Stimulated activated CD8-positive, alpha-beta memory T cell treated with anti-CD3 and anti-CD28 coated beads, Interleukin-7, amount 100 ng/mL, for 4 hours (primary cell): ENCODE data around the gene TTC34.
"Not testable (repeated sequence)": the region's sequence is repeated elsewhere in the genome, so short reads cannot be mapped to it uniquely, and the experiment has no call there.

Experiments used
- DNase-seq, 2 donors: peaks; one replicate each; pipeline ENCODE4 v3.0.0-alpha.2; 2020; ENCODE audit warnings: low read depth in 2 of 2

Gene TTC34

DNA sequence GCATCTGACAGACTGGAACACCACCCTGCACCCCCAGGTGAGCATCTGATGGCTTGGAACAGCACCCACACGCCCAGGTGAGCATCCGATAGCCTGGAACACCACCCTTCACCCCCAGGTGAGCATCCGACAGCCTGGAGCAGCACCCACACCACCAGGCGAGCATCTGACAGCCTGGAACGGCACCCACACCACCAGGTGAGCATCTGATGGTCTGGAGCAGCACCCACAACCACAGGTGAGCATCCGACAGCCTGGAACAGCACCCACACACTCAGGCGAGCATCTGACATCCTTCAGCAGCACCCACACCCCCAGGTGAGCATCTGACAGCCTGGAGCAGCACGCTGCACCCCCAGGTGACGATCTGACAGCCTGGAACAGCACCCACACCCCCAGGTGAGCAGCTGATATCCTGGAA, 118.2 kb downstream of the TTC34 start:
- DNase-seq, result not testable (repeated sequence)

- not testable (repeated sequence) for DNase-seq
These were observed 118.6 kb downstream of the TTC34 start for GRCh38 chr1:2682879-2683278.

- not testable (repeated sequence) for DNase-seq
These were observed 124.8 kb downstream of the TTC34 start for GRCh38 chr1:2676726-2677125.

DNA sequence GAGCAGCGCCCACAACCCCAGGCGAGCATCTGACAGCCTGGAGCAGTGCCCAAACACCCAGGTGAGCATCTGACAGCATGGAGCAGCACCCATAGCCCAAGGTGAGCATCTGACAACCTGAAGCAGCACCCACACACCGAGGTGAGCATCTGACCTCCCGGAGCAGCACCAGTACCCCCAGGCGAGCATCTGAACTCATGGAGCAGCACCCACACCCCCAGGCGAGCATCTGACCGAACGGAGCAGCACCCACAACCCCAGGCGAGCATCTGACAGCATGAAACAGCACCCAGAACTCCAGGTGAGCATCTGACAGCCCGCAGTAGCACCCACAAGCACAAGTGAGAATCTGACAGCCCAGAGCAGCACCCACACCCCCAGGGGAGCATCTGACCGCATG, 129.8 kb downstream of the TTC34 start:
- DNase-seq, result not testable (repeated sequence)

- DNase-seq, result not testable (repeated sequence)
These were observed 141.7 kb downstream of the TTC34 start for GRCh38 chr1:2659806-2660205.

- not testable (repeated sequence) for DNase-seq
These were observed 143.6 kb downstream of the TTC34 start for GRCh38 chr1:2657909-2658308.

DNA sequence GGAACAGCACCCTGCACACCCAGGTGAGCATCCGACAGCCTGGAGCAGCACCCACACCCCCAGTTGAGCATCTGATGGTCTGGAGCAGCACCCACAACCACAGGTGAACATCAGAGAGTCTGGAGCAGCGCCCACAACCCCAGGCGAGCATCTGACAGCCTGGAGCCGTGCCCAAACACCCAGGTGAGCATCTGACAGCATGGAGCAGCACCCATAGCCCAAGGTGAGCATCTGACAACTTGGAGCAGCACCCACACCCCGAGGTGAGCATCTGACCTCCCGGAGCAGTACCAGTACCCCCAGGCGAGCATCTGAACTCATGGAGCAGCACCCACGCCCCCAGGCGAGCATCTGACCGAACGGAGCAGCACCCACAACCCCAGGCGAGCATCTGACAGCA, 144.4 kb downstream of the TTC34 start:
- not testable (repeated sequence) for DNase-seq

DNA sequence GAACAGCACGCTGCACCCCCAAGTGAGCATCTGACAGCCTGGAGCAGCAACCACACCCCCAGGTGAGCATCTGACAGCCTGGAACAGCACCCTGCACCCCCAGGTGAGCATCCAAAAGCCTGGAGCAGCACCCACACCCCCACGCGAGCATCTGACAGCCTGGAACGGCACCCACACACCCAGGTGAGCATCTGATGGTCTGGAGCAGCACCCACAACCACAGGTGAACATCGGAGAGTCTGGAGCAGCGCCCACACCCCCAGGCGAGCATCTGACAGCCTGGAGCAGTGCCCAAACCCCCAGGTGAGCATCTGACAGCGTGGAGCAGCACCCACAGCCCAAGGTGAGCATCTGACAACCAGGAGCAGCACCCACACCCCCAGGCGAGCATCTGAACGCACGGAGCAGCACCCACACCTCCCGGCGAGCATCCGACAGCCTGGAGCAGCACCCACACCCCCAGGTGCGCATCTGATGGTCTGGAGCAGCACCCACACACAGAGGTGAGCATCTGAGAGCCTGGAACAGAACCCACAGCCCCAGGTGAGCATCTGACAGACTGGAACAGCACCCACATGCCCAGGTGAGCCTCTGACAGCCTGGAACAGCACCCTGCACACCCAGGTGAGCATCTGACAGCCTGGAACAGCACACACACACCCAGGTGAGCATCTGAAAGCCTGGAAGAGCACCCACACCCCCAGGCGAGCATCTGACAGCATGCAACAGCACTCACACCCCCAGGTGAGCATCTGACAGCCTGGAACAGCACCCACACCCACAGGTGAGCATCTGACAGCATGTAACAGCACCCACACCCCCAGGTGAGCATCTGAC, 145.7 kb downstream of the TTC34 start:
- not testable (repeated sequence) for DNase-seq

DNA sequence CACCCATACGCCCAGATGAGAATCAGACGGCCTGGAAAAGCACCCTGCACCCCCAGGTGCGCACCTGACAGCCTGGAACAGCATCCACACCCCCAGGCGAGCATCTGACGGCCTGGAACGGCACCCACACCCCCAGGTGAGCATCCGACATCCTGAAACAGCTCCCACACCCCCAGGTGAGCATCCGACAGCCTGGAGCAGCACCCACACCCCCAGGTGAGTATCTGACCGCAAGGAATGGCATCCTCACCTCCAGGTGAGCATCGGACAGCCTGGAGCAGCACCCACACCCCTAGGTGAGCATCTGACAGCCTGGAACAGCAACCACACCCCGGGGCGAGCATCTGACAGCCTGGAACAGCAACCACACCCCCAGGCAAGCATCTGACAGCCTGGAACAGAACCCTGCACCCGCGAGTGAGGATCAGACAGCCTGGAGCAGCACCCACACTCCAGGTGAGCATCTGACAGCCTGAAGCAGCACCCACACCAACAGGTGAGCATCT, 147.0 kb downstream of the TTC34 start:
- DNase-seq, result not testable (repeated sequence)

- not testable (repeated sequence) for DNase-seq
These were observed 147.6 kb downstream of the TTC34 start for GRCh38 chr1:2653741-2654442.

GRCh38 chr1:2652926-2653571, 148.4 kb downstream of the TTC34 start:
- not testable (repeated sequence) for DNase-seq

GRCh38 chr1:2652152-2652925, 149.2 kb downstream of the TTC34 start:
- not testable (repeated sequence) for DNase-seq

DNA sequence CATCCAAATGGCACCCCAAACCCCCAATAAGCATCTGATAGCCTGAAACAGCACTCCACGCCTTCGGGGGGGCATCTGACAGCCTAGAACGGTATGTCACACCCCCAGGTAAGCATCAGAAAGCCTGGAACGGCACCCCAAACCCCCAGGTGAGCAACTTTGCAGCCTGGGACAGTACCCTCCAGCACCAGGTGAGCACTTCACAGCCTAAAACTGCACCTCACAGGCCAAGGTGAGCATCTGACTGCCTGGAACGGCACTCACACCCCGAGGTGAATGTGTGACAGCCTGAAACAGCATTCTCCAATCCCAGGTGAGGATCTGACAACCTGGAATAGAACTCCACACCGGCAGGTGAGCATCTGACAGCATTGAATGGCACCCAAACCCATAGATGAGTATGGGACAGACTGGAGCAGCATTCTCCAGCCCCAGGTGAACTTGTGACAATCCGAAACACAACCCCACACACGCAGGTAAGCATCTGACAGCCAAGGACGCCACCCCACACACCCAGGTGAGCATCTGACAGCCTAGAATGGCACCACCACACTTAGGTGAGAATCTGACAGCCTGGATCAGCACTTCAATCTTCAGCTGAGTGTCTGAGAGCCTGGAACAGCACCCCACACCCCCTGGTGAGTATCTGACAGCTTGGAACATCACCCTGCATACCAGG, 150.4 kb downstream of the TTC34 start:
- no peak for DNase-seq

GRCh38 chr1:2646837-2647236, 154.7 kb downstream of the TTC34 start:
- DNase-seq, result no peak

- no peak for DNase-seq
These were observed 155.7 kb downstream of the TTC34 start for GRCh38 chr1:2645776-2646175.

- no peak for DNase-seq
These were observed 156.3 kb downstream of the TTC34 start for GRCh38 chr1:2645143-2645542.

- no peak for DNase-seq
These were observed 156.8 kb downstream of the TTC34 start for GRCh38 chr1:2644591-2645101.

DNA sequence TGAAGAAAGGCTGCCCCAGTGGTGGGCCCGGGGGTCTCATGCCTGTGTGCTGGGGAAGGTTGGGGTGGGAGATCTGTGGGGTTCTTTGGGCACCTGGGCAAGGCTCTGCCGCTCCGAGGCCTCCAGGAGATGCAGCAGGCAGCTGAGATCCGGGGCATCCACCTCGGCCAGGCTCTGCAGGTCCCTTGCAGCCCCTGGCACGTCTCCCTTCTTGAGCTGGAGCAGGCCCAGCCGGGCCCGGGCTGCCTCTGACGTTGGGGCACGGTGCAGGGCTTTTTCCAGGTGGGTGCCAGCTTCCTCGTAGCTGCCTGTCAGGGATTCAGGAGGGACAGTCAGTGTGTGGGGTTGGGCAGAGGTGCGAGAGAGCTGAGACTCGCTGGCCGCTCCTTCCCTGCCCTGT, 157.3 kb downstream of the TTC34 start:
- DNase-seq, result no peak

DNA sequence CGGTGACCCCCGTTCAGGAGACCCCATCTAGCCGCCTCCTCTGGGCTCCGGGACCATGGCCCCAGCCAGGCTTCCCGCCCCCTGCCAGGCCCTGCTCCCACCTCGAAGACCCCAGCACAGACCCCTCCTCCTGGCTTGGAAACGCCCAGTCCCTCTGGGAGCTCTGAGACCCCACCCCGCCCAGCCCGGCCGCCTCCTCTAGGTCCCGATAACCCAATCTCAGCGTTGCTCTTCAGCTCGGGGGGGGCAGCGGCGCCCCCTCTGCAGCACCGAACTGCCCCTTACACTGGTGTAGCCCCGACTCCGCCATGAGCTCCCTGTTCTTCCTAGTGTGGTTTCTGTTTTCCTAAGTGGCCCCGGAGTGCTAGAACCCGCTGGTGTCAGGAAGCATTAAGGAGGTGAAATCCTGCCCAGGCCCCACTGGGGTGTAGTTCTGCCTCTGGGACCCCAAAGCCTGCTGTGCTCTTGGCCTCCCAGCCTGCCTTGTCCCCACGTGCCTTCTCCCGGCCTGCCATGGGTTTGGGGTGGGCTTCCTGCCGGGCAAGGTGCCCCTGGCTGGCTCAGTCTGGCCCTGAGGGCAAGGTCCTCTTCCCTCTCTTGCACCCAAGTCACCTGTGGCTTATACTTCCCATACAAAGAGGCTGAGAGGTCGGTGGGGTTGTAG, 157.9 kb downstream of the TTC34 start:
- DNase-seq, result no peak
